ENCODE data around the gene SMIM38. TPM values are rescaled to one million over a fixed set of nuclear protein-coding genes. Genes with fewer than 3 reads are reported as not detected.

Gene SMIM38
- total and polyA plus RNA-seq, 10 donors, result 0.02 to 2.0 (median 0.93) TPM

DNA sequence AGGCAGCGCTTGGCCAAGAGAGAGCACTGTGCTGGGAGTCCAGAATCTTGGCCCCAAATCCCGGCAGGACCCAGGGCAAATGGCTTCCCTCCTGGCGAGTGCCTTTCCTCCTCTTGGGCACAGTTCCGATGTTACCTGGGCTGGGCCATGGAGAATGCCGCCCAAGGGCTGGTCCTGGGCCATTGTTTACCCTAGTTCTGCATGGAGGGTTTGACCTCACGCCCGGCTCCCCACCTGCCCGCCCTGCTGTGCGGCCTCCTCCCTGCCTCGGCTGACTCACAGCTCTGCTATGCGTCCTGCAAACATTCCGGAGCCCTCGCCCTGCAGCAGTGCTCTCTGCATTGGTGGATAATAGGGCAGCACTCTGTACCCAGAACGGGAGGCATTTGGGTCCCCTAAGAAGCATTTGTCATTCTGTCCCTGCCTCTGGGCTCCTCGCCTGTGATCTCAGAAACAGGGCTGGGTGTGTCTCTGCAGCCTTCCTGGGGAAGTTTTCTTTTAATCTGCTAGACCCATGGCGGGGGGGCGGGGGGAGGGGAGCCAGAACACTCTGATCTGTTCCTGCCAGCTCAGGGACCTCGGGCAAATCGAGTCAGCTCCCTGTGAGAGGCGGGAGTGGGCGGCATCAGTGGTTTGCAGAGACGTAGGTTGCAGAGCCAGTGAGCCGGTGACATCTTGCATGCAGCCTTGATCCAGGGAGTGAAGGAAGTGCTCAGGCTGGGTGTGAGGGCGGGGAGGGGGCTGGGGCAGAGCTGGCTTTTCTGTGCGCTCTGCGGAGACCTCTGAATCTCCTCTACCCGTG, 32.9 kb upstream of the SMIM38 start:
- Histone ChIP-seq H3K27ac (peak overlapping the region in 4 of 8 donors; percentile 36 to 48 (median 45)), H3K27me3 (replicated peaks in 1 of 7) (peaks cover 0 to 6% (median 0%) of the 10 kb centered on the region in 7 donors), H3K9me3 (peaks cover 0 to 13% (median 7%) of the 10 kb centered on the region in 8 donors), H3K4me1 (peaks cover 9 to 27% (median 21%) of the 10 kb centered on the region in 6 donors), H3K4me3 (peak overlapping the region in 1 of 8 donors; percentile 32), H3K36me3 (no peaks in the 10 kb centered on the region)
- 14 to 31% (median 27%) methylated on average over 14 to 27 of the region's 27 CpGs for WGBS, 5 donors
- TF ChIP-seq POLR2AphosphoS5 (IDR thresholded peaks at IDR 0.05) (peak in 2 of 3 donors; percentile 8 to 42), POLR2A (IDR thresholded peaks at IDR 0.05) (no peak)
- DNase-seq, result peak; percentile 73
- intact Hi-C loops (cut with DNase I; ENCODE audit: low total_unique reads), result no loop called here

DNA sequence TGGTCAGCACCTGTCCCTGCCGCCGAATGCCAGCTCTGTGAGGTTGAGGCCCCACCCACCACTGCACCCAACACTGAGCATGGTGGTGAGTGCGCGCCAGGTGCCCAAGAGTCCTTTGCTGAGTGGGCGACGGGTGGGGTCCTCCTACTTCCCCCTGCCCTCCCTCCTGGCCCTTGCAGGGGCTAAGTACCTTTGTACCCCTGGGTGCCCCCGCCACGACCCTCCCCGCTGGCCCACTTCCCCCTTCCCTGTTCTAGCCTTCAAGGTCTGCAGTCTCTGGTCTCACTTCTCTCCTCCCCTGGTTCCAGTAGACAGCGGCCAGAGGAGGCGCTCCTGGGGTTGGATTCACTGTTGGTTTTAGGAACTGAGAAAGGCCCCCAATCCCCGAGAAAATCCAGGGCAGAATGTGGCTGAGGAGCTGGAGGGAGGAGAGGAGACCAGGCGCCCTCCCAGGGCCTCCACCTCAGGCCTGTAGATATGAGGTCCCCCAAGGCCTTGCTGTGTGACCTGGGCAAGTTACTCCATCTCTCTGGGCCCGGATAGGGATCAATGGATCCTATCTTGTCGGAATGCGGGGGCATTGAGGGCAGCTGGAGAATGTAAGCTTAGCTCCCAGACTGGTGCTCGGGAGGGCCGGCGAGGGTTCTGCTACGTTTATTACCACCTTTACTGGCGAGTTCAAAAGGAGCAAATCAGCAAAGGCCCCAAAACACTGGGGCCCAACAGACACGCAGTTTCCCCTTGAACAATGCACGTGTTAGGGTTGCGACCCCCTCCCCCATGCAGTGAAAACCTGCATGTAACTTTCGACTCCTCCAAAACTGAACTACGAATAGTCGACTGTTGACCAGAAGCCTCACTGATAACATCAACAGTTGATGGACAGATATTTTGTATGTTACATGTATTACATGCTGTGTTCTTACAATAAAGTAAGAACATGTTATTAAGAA, 31.9 kb upstream of the SMIM38 start:
- Histone ChIP-seq H3K27me3 (replicated peaks in 1 of 7) (peaks cover 0 to 6% (median 0%) of the 10 kb centered on the region in 7 donors), H3K4me3 (peak overlapping the region in 1 of 8 donors; percentile 32), H3K4me1 (peaks cover 9 to 27% (median 21%) of the 10 kb centered on the region in 6 donors), H3K36me3 (no peaks in the 10 kb centered on the region), H3K9me3 (peaks cover 0 to 22% (median 12%) of the 10 kb centered on the region in 8 donors), H3K27ac (peak overlapping the region in 3 of 8 donors; percentile 1 to 44 (median 36))
- 69 to 77% (median 76%) methylated on average over 27 of the region's 27 CpGs for WGBS, 5 donors
- peak; percentile 35 for DNase-seq
- intact Hi-C loops (cut with DNase I; ENCODE audit: low total_unique reads), result no loop called here
- TF ChIP-seq, protein P1, sequence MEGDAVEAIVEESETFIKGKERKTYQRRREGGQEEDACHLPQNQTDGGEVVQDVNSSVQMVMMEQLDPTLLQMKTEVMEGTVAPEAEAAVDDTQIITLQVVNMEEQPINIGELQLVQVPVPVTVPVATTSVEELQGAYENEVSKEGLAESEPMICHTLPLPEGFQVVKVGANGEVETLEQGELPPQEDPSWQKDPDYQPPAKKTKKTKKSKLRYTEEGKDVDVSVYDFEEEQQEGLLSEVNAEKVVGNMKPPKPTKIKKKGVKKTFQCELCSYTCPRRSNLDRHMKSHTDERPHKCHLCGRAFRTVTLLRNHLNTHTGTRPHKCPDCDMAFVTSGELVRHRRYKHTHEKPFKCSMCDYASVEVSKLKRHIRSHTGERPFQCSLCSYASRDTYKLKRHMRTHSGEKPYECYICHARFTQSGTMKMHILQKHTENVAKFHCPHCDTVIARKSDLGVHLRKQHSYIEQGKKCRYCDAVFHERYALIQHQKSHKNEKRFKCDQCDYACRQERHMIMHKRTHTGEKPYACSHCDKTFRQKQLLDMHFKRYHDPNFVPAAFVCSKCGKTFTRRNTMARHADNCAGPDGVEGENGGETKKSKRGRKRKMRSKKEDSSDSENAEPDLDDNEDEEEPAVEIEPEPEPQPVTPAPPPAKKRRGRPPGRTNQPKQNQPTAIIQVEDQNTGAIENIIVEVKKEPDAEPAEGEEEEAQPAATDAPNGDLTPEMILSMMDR (IDR thresholded peaks at IDR 0.05 in 8 of 11, conservative IDR thresholded peaks at IDR 0.05 in 3 of 11), result no peak
- TF ChIP-seq POLR2A (IDR thresholded peaks at IDR 0.05), result no peak
- no peak for TF ChIP-seq POLR2AphosphoS5 (IDR thresholded peaks at IDR 0.05)

DNA sequence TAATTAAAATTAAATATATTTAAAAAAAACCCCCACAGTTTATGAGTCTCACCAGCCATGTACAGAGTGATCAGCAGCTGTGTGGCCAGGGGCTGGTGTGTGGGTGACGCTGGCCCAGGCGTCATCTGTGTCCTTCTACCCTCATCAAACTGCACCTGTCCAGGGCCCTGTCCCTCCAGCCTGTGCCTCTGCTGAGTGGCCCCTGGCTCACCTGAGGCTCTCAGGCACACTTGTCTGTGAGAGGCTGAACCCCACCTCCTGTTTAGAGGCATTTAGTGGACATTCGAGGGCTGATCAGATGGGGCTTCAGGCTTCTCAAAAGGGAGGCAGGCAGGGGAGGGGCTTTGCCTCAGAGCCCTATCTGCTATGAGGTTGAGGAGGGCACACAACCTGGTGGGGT, 29.9 kb upstream of the SMIM38 start:
- intact Hi-C loops (cut with DNase I; ENCODE audit: low total_unique reads), result no loop called here
- Histone ChIP-seq H3K27me3 (replicated peaks in 1 of 7) (peaks cover 0 to 6% (median 0%) of the 10 kb centered on the region in 7 donors), H3K4me3 (no peak overlapping the region), H3K27ac (no peak overlapping the region), H3K36me3 (no peaks in the 10 kb centered on the region), H3K9me3 (peaks cover 0 to 19% (median 11%) of the 10 kb centered on the region in 8 donors), H3K4me1 (peaks cover 9 to 32% (median 21%) of the 10 kb centered on the region in 6 donors)
- WGBS, 5 donors, result 84 to 98% (median 94%) methylated on average over 3 of the region's 3 CpGs
- TF ChIP-seq POLR2A (IDR thresholded peaks at IDR 0.05) (no peak), POLR2AphosphoS5 (IDR thresholded peaks at IDR 0.05) (no peak)
- DNase-seq, result peak; percentile 45

DNA sequence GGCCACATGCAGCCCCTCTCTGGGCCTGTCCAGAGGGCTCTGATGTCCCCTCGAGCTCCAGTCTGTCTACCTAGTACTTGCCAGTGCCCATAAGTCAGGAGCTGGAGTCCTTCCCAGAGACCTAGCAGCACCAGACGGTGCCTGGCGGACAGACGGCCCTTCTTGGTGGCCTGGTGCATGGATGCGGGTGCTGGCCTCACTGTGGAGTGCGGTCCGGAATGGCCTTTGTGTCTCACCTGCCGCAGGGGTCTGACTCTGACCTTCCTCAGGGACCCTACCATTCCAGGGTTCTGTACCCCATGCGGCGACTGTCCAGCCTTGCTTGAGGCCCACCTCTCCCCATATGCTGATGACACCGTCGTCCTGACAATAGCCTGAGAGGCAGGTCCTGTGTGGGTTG, 29.4 kb upstream of the SMIM38 start:
- H3K9me3 ChIP-seq, result peaks cover 0 to 19% (median 11%) of the 10 kb centered on the region in 8 donors
- intact Hi-C loops (cut with DNase I; ENCODE audit: low total_unique reads), result no loop called here
- H3K27ac ChIP-seq, result no peak overlapping the region
- TF ChIP-seq POLR2A (IDR thresholded peaks at IDR 0.05), result no peak
- TF ChIP-seq, protein P1 (IDR thresholded peaks at IDR 0.05 in 8 of 11, conservative IDR thresholded peaks at IDR 0.05 in 3 of 11), result no peak
- no peak for TF ChIP-seq POLR2AphosphoS5 (IDR thresholded peaks at IDR 0.05)
- no peaks in the 10 kb centered on the region for H3K36me3 ChIP-seq
- no peak overlapping the region for H3K4me3 ChIP-seq
- 91 to 97% (median 94%) methylated on average over 7 to 12 of the region's 12 CpGs for WGBS, 5 donors
- H3K27me3 ChIP-seq (replicated peaks in 1 of 7), result peaks cover 0 to 6% (median 0%) of the 10 kb centered on the region in 7 donors
- peaks cover 7 to 36% (median 21%) of the 10 kb centered on the region in 6 donors for H3K4me1 ChIP-seq
- DNase-seq, result peak; percentile 36

All from spleen (tissue), 11 donors.